HTR-8/SVneo (cell line): ENCODE measurements around the gene UBXN2A.
A peak's percentile ranks its signal among the peaks of the same experiment; 100 is the strongest.
"Not testable (repeated sequence)": the region's sequence is repeated elsewhere in the genome, so short reads cannot be mapped to it uniquely, and the experiment has no call there.

Source experiments
- DNase-seq: peaks from one replicate; pipeline ENCODE4 v3.0.0; 2011; ENCODE audit warnings: low spot score, mixed read lengths; ENCODE audit not compliant: insufficient read length
- FAIRE-seq: peaks from 2 replicates; lab custom pipeline; 2011; peaks lifted over from hg19 to GRCh38; lab: Jason Lieb, UNC

Gene UBXN2A

DNA sequence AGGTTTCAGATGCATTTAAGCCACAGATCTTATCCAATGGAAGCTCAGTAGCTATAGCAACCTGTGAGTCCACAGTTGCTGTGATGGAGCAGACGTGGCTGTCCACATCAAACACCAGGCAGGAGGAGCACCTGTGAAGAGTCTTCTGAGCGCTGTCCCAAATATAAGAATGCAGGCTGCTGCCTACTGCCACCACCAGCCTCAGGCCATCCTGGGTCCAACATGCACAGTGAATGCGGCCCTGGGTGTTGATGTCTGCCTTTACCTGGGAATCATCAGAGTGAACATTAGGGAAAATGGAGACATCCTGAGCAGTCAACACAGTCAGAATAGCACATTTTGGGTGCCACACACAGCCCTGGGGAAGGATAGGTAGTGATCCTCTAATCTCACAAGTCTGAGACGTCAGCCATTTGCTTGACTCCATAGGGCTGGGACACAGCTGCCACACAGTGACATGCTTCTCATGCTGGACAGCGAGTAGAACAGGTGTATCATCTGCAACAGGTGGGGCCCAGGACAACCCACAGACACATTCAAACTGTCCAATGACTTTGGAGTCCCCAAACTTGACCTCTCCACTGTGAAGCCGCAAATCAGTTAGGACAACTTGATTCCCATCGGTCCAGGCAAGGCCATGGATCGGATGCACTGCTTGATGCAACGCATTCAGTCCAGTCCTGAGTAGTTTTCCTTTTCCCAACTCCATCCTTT, 98.7 kb downstream of the UBXN2A start:
- FAIRE-seq (no peak), DNase-seq (no peak)

- FAIRE-seq (no peak), DNase-seq (no peak)
Observed at GRCh38 chr2:24040511-24040910, 100.2 kb downstream of the UBXN2A start.

GRCh38 chr2:24043133-24043532, 102.9 kb downstream of the UBXN2A start:
- not testable (repeated sequence) for DNase-seq, FAIRE-seq

DNA sequence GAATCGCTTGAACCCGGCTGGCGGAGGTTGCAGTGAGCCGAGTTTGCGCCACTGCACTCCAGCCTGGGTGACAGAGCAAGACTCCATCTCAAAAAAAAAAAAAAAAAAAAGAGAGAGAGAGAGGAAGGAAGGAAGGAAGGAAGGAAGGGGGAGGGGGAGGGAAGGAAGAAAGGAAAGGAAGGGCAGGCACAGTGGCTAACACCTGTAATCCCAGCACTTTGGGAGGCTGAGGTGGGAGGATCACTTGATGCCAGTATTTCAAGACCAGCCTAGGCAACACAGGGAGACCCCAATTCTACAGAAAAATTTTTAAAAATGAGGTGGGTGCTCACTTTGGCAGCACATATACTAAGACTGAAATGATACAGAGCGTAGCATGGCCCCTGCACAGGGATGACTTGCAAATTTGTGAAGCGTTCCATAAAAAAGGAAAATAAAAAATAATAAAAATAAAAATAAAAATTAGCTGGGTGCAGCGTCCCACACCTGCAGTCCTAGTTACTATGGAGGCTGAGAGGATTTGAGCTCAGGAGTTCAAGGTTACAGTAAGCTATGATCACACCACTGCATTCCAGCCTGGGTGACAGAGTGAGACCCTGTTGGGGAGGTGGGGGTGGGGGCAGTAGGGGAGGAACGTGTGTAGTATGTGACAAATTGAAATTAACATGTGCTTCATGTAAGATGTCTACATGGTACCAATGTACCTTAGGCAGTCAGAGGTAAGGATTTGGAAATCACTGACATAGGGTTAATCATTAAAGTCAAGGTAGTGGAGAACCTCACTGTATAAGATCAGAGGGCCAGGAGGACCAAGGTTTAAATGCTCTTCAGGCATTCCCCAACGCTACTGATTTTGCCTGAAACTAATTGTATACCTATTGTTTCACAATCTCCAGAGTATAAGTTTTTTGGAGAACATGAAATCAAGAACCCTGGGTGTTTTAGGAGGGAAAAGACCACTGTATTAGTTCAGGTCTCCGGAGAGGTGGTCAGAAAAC, 105.5 kb downstream of the UBXN2A start:
- no peak for FAIRE-seq

DNA sequence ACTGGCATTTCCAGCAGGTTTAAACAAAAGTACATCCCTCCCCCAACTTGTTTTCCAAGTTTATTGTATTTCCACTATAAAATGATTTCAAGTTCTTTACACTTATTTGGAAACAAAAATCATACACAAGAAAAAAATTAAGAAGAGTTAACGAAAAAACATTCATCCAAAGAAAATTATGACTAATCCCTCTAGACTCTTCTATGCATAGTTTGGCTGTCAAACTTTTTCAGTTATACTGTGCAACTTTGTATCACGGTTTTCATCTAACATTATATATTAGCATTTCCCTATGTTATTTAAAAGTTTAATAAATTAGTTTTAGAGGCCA, 106.3 kb downstream of the UBXN2A start:
- FAIRE-seq, result no peak

More for the DNA sequence above, 105.5 kb downstream of the UBXN2A start:
- DNase-seq, result no peak

GRCh38 chr2:24046930-24047702, 106.9 kb downstream of the UBXN2A start, which contains the start of gene WDCP:
Gene WDCP, minus strand, starts transcription at chr2:24047391. Its CDS starts 7,897 bp downstream, at chr2:24039494.
- FAIRE-seq (peak; percentile 70), DNase-seq (peak; percentile 99)

More for the DNA sequence above, 106.3 kb downstream of the UBXN2A start:
- DNase-seq, result no peak

DNA sequence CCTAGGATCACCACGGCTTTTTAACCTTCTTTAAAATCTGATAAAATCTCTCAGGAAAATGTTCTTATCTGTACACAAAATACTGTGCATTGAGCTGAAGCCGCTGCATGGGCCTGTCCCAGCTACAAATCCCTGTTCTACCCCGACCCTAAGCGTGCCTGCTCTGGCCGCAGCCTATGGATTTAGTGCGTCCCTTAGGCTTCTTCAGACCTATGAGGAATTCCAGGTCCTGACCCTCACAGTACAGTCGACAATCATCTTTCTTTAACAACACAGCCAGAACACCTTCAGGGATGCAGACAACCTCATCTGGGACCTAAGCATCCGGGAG, 107.4 kb downstream of the UBXN2A start:
- DNase-seq, result no peak
- no peak for FAIRE-seq

- DNase-seq (no peak), FAIRE-seq (no peak)
Observed at GRCh38 chr2:24048769-24049484, 108.7 kb downstream of the UBXN2A start.

DNA sequence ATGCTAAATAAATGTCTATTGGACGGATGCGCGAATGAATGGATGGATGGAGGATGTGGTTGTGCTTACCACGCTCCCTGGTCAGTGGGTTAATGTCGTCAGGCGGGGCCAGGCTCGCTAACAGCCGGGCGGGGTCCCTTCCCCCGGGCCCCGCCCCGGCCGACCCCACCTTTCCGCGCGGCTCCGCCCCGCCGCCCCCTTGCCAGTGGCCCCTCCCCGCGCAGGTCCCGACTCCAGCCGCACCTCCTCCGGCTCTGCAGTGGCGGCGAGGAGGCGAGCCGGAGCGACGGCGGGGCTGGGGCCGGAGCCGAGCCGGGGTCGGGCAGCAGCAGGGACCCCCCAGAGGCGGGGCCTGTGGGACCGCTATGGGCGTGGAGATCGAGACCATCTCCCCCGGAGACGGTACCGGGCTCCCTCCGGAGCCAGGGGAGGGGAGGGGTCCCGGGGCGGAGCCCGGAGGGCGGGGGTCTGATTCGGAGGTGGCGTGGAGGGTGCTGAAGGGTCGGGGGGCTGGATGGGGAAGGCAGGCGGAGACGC, 109.3 kb downstream of the UBXN2A start, which contains the start of gene FKBP1B:
Gene FKBP1B, plus strand, starts transcription at position 257 of the 537 bp plus-strand sequence. Its CDS starts 109 bp downstream, at position 366.
- DNase-seq, result peak; percentile 81
- peak; percentile 64 for FAIRE-seq

DNA sequence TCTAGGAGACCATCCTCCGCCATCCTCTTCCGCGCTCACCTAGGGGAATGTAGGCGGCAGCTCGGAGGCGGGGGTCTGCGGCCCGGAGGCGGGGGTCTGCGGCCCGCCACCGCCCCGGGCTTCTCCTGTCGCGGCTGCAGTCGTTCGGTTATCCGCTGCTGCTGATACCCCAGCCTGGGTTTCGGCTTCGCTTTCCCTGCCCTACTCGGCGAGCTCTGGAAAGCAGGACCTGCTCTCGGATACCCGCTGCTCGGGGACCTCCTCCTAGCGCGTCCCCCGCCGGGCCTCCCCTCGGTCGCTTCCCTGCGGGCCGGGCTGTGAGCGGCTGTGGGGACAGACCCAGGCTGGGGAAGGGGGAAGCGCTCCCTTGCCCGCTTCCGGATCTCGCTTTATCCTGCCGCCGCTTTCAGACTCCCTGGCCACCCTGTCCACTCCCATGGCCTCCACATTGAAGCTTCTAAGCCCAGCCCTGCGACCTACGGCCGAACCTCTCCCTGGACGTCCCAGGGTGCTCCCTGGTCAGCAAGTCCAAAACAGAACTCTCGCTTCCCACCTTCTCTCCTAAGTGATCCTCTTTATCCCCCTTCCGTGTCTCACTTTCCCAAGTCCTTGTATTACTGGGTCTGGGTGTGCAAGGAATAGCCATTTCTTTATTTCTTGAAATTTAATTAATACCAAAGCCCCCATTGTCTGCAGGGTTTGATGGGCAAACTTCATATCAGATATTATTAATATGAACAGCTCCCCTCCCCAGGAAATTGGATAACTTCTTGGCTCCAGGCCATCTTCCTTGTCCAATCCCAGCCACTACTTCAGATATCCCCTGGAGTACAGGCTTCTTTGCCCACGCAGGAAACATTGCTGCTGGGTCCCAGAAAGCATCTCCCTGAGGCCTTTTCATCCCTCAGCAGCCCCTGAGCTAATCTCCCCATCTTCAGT, 110.0 kb downstream of the UBXN2A start:
- DNase-seq (no peak), FAIRE-seq (no peak)

GRCh38 chr2:24051833-24052232, 111.6 kb downstream of the UBXN2A start:
- FAIRE-seq (no peak), DNase-seq (no peak)

DNA sequence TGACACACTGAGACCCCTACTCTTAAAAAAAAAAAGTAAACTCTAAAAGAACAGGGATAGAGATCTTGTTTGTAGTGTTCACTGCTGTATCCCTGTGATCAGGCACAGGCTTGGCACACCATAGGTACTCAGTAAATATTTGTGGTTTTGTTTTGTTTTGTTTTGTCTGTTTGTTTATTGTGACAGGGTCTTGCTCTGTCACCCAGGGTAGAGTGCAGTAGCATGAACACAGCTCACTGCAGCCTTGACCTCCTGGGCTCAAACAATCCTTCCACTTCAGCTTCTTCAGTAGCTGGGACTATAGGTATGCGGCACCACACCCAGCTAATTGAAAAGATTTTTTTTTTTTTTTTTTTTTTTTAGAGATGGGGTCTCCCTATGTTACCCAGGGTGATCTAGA, 112.7 kb downstream of the UBXN2A start:
- FAIRE-seq (no peak), DNase-seq (no peak)
